Measurements from ENCODE around the gene DPPA3. TPM values are rescaled to one million over a fixed set of nuclear protein-coding genes. Genes with fewer than 3 reads are reported as not detected.
"Not testable (repeated sequence)": the region's sequence is repeated elsewhere in the genome, so short reads cannot be mapped to it uniquely, and the experiment has no call there.

The DPPA3 gene
- total RNA-seq, 1 experiment from 2014 or later = 6.8 TPM

DNA sequence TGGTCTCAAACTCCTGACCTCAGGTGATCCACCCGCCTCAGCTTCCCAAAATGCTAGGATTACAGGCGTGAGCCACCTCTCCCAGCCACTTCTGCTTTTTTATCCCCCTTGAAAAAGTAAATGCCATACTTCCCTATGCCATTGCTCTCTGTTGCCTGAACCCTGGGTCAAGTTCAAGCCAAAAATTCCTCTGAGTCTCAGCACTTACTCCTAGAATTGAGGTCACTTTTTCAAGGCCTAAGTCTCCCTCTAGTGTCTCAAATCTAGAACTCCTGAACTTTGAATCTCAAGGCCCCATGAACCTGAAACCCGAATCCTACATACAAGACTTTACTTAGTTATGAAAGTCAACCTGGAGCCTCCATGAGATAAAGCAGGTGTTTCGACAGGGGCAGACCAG, 44.1 kb upstream of the DPPA3 start:
- ChIA-PET CTCF (interaction anchor here (0.9 kb wide), 1 partner anchor 25 kb away, joined by 3 read pairs; no protein-coding TSS in a partner anchor), POLR2A (interaction anchor here (0.6 kb wide), 1 partner anchor 17 kb away, joined by 3 read pairs; no protein-coding TSS in a partner anchor)
- ATAC-seq (peak; percentile 85), DNase-seq (ENCODE audit: low spot score) (no peak)
- Mint-ChIP-seq H3K4me1 (peaks cover 5% of the 10 kb centered on the region), H3K36me3 (no peaks in the 10 kb centered on the region), H3K27ac (no peak overlapping the region), H3K9me3 (no peaks in the 10 kb centered on the region), H3K4me3 (no peak overlapping the region), H3K27me3 (ENCODE audit: low read depth) (no peaks in the 10 kb centered on the region)
- TF ChIP-seq PRRX2 (CRISPR knock-in tag; IDR thresholded peaks at IDR 0.05) (no peak), CTCF (IDR thresholded peaks at IDR 0.05) (peak; percentile 21; the same call in 1 of the 2 replicates)
- TF ChIP-seq, protein P1, sequence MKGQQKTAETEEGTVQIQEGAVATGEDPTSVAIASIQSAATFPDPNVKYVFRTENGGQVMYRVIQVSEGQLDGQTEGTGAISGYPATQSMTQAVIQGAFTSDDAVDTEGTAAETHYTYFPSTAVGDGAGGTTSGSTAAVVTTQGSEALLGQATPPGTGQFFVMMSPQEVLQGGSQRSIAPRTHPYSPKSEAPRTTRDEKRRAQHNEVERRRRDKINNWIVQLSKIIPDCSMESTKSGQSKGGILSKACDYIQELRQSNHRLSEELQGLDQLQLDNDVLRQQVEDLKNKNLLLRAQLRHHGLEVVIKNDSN (CRISPR knock-in tag; IDR thresholded peaks at IDR 0.05) = no peak

GRCh38 chr12:7668171-7668570, 43.1 kb upstream of the DPPA3 start:
- Mint-ChIP-seq H3K27ac (no peak overlapping the region), H3K36me3 (no peaks in the 10 kb centered on the region), H3K4me1 (peaks cover 5% of the 10 kb centered on the region), H3K4me3 (no peak overlapping the region), H3K9me3 (no peaks in the 10 kb centered on the region), H3K27me3 (ENCODE audit: low read depth) (no peaks in the 10 kb centered on the region)
- CTCF ChIA-PET = interaction anchor here (0.6 to 2.5 kb wide), 4 partner anchors 16 to 42 kb away, joined by 4 to 8 read pairs (median 4); no protein-coding TSS in a partner anchor
- TF ChIP-seq ZNF232 (CRISPR knock-in tag; IDR thresholded peaks at IDR 0.05) (no peak), IRF2 (CRISPR knock-in tag; IDR thresholded peaks at IDR 0.05; ENCODE audit: borderline replicate concordance, low read depth) (no peak), ZNF138 (CRISPR knock-in tag; conservative IDR thresholded peaks at IDR 0.05) (no peak), RELA (CRISPR knock-in tag; IDR thresholded peaks at IDR 0.05; ENCODE audit: borderline replicate concordance) (no peak), ZNF396 (CRISPR knock-in tag; IDR thresholded peaks at IDR 0.05; ENCODE audit: borderline replicate concordance) (no peak), ZNF671 (CRISPR knock-in tag; IDR thresholded peaks at IDR 0.05) (no peak), ZNF263 (CRISPR knock-in tag; IDR thresholded peaks at IDR 0.05; ENCODE audit: low read depth) (no peak), JUN (CRISPR knock-in tag; IDR thresholded peaks at IDR 0.05) (no peak)
- TF ChIP-seq, protein P2, sequence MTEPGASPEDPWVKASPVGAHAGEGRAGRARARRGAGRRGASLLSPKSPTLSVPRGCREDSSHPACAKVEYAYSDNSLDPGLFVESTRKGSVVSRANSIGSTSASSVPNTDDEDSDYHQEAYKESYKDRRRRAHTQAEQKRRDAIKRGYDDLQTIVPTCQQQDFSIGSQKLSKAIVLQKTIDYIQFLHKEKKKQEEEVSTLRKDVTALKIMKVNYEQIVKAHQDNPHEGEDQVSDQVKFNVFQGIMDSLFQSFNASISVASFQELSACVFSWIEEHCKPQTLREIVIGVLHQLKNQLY (CRISPR knock-in tag; IDR thresholded peaks at IDR 0.05) = no peak
- TF ChIP-seq, protein P3, sequence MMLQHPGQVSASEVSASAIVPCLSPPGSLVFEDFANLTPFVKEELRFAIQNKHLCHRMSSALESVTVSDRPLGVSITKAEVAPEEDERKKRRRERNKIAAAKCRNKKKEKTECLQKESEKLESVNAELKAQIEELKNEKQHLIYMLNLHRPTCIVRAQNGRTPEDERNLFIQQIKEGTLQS (CRISPR knock-in tag; conservative IDR thresholded peaks at IDR 0.05) = no peak
- TF ChIP-seq, protein P4, sequence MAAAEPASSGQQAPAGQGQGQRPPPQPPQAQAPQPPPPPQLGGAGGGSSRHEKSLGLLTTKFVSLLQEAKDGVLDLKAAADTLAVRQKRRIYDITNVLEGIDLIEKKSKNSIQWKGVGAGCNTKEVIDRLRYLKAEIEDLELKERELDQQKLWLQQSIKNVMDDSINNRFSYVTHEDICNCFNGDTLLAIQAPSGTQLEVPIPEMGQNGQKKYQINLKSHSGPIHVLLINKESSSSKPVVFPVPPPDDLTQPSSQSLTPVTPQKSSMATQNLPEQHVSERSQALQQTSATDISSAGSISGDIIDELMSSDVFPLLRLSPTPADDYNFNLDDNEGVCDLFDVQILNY (CRISPR knock-in tag; IDR thresholded peaks at IDR 0.05) = no peak
- no peak for ATAC-seq
- POLR2A ChIA-PET = no interaction called here
- DNase-seq (ENCODE audit: low spot score) = no peak

DNA sequence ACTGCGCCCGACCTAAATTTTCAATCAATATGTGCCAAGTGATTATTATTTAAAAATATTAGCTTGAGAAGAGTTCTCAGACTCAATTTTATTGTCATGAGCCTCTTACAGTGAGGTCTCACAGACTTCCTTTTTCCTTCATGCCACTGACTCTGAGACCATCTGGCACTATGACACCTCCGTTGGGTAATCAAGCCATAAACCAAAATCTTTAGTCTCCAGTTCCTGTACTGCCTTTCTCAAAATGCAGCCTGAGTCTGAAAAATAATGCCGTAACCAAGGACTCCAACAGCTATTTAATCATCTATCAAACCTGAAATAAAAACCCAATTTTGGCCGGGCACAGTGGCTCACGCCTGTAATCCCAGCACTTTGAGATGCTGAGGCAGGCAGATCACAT, 35.8 kb upstream of the DPPA3 start:
- ChIA-PET POLR2A (interaction anchor here (0.6 kb wide), 1 partner anchor 10 kb away, joined by 4 read pairs; no protein-coding TSS in a partner anchor), CTCF (interaction anchor here (0.8 to 4.9 kb wide), 2 partner anchors 9 to 132 kb away, joined by 4 to 31 read pairs; no protein-coding TSS in a partner anchor)
- ATAC-seq = not testable (repeated sequence)

GRCh38 chr12:7677432-7677888, 33.8 kb upstream of the DPPA3 start:
- H3K36me3 Mint-ChIP-seq; H3K27me3 Mint-ChIP-seq (ENCODE audit: low read depth); POLR2A ChIA-PET; H3K9me3 Mint-ChIP-seq; H3K27ac Mint-ChIP-seq; DNase-seq (ENCODE audit: low spot score); H3K4me3 Mint-ChIP-seq: not testable (repeated sequence)
- peak; percentile 81 for ATAC-seq
- H3K4me1 Mint-ChIP-seq = peaks cover 32% of the 10 kb centered on the region
- CTCF ChIA-PET = interaction anchor here (0.6 to 4.9 kb wide), 2 partner anchors 17 to 129 kb away, joined by 3 to 31 read pairs; no protein-coding TSS in a partner anchor

More for the DNA sequence above, 35.8 kb upstream of the DPPA3 start:
- not testable (repeated sequence) for DNase-seq (ENCODE audit: low spot score); H3K27ac Mint-ChIP-seq; H3K4me3 Mint-ChIP-seq; H3K36me3 Mint-ChIP-seq; H3K27me3 Mint-ChIP-seq (ENCODE audit: low read depth); H3K9me3 Mint-ChIP-seq
- H3K4me1 Mint-ChIP-seq = peaks cover 21% of the 10 kb centered on the region
